ENCODE data around the gene NETO2. TPM values are rescaled to one million over a fixed set of nuclear protein-coding genes. Genes with fewer than 3 reads are reported as not detected.

NETO2 gene
- total RNA-seq, 1 experiment from 2014 or later: 10.3 TPM

- no peak overlapping the region for H3K9ac ChIP-seq (ENCODE audit: low read length)
- ChIA-PET RAD21 (ENCODE audit: low non-redundant PET in 1 of 2, low total read pairs in 2 of 2, uncharacterized antibody in 2 of 2, unreplicated experiment in 2 of 2) (no interaction called here), POLR2A (no interaction called here), CTCF (interaction anchor here (1.0 kb wide), 1 partner anchor 14 kb away, joined by 4 read pairs; no protein-coding TSS in a partner anchor)
- no peak for TF ChIP-seq POLR2A (IDR thresholded peaks at IDR 0.05; ENCODE audit: borderline replicate concordance, extremely low read depth, insufficient read depth, insufficient read length)
- TF ChIP-seq, protein P1, sequence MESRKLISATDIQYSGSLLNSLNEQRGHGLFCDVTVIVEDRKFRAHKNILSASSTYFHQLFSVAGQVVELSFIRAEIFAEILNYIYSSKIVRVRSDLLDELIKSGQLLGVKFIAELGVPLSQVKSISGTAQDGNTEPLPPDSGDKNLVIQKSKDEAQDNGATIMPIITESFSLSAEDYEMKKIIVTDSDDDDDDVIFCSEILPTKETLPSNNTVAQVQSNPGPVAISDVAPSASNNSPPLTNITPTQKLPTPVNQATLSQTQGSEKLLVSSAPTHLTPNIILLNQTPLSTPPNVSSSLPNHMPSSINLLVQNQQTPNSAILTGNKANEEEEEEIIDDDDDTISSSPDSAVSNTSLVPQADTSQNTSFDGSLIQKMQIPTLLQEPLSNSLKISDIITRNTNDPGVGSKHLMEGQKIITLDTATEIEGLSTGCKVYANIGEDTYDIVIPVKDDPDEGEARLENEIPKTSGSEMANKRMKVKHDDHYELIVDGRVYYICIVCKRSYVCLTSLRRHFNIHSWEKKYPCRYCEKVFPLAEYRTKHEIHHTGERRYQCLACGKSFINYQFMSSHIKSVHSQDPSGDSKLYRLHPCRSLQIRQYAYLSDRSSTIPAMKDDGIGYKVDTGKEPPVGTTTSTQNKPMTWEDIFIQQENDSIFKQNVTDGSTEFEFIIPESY (IDR thresholded peaks at IDR 0.05; ENCODE audit: extremely low read depth, insufficient replicate concordance, low read length): no peak
- no peak for TF ChIP-seq EZH2phosphoT487 (IDR thresholded peaks at IDR 0.05; ENCODE audit: borderline replicate concordance)
- no peak for TF ChIP-seq JUND (IDR thresholded peaks at IDR 0.05)
- TF ChIP-seq, protein P2, sequence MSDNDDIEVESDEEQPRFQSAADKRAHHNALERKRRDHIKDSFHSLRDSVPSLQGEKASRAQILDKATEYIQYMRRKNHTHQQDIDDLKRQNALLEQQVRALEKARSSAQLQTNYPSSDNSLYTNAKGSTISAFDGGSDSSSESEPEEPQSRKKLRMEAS (IDR thresholded peaks at IDR 0.05): no peak
- TF ChIP-seq SIN3A (IDR thresholded peaks at IDR 0.05; ENCODE audit: low read depth): no peak
- no peak for TF ChIP-seq EGR1 (IDR thresholded peaks at IDR 0.05; ENCODE audit: low read depth)
- no peak for TF ChIP-seq CEBPB (IDR thresholded peaks at IDR 0.05; ENCODE audit: low read depth)
- TF ChIP-seq ZNF274 (IDR thresholded peaks at IDR 0.05; ENCODE audit: low read depth, low read length): no peak
- no peak for TF ChIP-seq TCF7L2 (IDR thresholded peaks at IDR 0.05; ENCODE audit: borderline replicate concordance, extremely low read depth, insufficient read depth, insufficient read length)
- no peak for TF ChIP-seq EZH2 (IDR thresholded peaks at IDR 0.05)
- TF ChIP-seq FOSL1 (IDR thresholded peaks at IDR 0.05; ENCODE audit: low read depth): no peak
- TF ChIP-seq SRF (IDR thresholded peaks at IDR 0.05; ENCODE audit: low read depth): no peak
- no peak for TF ChIP-seq ZFX (IDR thresholded peaks at IDR 0.05)
- TF ChIP-seq REST (IDR thresholded peaks at IDR 0.05; ENCODE audit: low read depth): no peak
- no peak for TF ChIP-seq ELF1 (IDR thresholded peaks at IDR 0.05; ENCODE audit: borderline replicate concordance, low read depth)
- TF ChIP-seq, protein P3, sequence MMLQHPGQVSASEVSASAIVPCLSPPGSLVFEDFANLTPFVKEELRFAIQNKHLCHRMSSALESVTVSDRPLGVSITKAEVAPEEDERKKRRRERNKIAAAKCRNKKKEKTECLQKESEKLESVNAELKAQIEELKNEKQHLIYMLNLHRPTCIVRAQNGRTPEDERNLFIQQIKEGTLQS (IDR thresholded peaks at IDR 0.05): no peak
- TF ChIP-seq YY1 (IDR thresholded peaks at IDR 0.05; ENCODE audit: extremely low read depth, insufficient replicate concordance, low read depth, low read length): no peak
- BruUV-seq (replicated peaks): no TSS peak
- no peak overlapping the region for H3K4me3 ChIP-seq (replicated peaks in 1 of 2; ENCODE audit: low read depth in 1 of 2, low read length in 2 of 2)
- no peaks in the 10 kb centered on the region for H3K36me3 ChIP-seq (ENCODE audit: control insufficient read depth in 1 of 2, insufficient read depth in 2 of 2, low read length in 2 of 2)
- H3K27me3 ChIP-seq (ENCODE audit: insufficient read depth, low read length): no peaks in the 10 kb centered on the region
- no peaks in the 10 kb centered on the region for H3K4me1 ChIP-seq (ENCODE audit: control insufficient read depth in 1 of 2, insufficient read depth in 2 of 2, low read length in 2 of 2)
- H2AFZ ChIP-seq (ENCODE audit: low read depth, low read length, poor library complexity, severe bottlenecking): no peak overlapping the region
- H4K20me1 ChIP-seq (ENCODE audit: insufficient read depth): no peaks in the 10 kb centered on the region
- no peaks in the 10 kb centered on the region for H3K9me3 ChIP-seq (ENCODE audit: control insufficient read depth in 1 of 2, insufficient read depth in 1 of 2, low read depth in 1 of 2, low read length in 2 of 2)
- 0 out of 2 replicates have a peak, but pooled peaks cover 4% of the 10 kb centered on the region for H3K9me2 ChIP-seq (ENCODE audit: insufficient read depth)
- no peak overlapping the region for H3K27ac ChIP-seq (ENCODE audit: low read depth, low read length)
- H3K79me2 ChIP-seq (ENCODE audit: insufficient read depth, low read length): no peaks in the 10 kb centered on the region
- ATAC-seq: no peak
- intact Hi-C loops (cut with micrococcal nuclease): no loop called here
- no peak overlapping the region for H3K4me2 ChIP-seq (ENCODE audit: low read length)
- DNase-seq (ENCODE audit: low read depth, low spot score): no peak
Measured at GRCh38 chr16:47127541-47127940, 16.2 kb downstream of the NETO2 start.

Measured in HCT116 (cell line).